ENCODE data around the gene RIC3.

DNA sequence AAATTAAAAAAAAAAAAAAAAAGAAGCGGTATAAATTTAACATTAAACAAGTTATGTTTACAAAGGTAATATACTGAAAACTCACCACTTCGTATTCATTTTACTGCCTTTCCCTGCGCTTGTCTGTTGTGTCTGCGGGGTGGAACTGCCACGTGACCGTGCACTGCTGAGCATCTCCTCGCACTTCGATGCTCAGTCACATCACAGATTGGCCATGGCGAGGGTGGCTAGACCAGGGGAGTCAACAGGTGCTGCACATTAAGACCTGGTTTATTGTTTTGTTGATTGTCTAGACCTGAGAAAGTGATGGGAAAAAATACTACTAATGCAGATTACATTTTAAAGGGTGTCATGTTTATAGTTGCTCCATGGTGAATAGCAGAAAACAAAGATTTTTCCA is 110.6 kb downstream of the RIC3 start:
- TF ChIP-seq, protein P1, sequence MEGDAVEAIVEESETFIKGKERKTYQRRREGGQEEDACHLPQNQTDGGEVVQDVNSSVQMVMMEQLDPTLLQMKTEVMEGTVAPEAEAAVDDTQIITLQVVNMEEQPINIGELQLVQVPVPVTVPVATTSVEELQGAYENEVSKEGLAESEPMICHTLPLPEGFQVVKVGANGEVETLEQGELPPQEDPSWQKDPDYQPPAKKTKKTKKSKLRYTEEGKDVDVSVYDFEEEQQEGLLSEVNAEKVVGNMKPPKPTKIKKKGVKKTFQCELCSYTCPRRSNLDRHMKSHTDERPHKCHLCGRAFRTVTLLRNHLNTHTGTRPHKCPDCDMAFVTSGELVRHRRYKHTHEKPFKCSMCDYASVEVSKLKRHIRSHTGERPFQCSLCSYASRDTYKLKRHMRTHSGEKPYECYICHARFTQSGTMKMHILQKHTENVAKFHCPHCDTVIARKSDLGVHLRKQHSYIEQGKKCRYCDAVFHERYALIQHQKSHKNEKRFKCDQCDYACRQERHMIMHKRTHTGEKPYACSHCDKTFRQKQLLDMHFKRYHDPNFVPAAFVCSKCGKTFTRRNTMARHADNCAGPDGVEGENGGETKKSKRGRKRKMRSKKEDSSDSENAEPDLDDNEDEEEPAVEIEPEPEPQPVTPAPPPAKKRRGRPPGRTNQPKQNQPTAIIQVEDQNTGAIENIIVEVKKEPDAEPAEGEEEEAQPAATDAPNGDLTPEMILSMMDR (IDR thresholded peaks at IDR 0.05; ENCODE audit: low read depth, low read length, poor library complexity, severe bottlenecking) = no peak
- no peak for TF ChIP-seq EZH2phosphoT487 (IDR thresholded peaks at IDR 0.05; ENCODE audit: borderline replicate concordance, low read length)

All from DOHH2 (cell line).